Activated CD4-positive, alpha-beta T cell treated with anti-CD3 and anti-CD28 coated beads, Interleukin-2, amount 50 U/mL, for 24 hours (primary cell): ENCODE measurements around the gene SERPINB10.
"Not testable (repeated sequence)": the region's sequence is repeated elsewhere in the genome, so short reads cannot be mapped to it uniquely, and the experiment has no call there.

Experiments
- DNase-seq, 2 donors: peaks; one replicate each; pipeline ENCODE4 v3.0.0-alpha.2; 2020; ENCODE audit warnings: low read depth in 1 of 2, low spot score in 1 of 2

Gene SERPINB10

DNA sequence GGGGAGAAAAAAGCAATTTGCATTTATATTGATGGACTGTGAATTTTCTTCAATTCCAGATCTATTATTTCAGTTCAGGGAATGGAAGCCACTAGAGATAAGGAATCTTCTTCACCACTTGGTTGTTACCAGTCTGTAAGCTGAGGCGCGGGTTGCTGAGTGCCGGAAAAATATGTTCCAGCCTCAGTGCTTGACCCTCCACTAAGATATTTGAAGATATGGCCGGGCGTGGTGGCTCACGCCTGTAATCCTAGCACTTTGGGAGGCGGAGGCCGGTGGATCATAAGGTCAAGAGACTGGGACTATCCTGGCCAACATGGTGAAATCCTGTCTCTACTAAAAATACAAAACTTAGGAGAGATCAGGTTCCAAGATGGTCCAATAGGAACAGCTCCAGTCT lies 32.2 kb downstream of the SERPINB10 start:
- no peak for DNase-seq

DNA sequence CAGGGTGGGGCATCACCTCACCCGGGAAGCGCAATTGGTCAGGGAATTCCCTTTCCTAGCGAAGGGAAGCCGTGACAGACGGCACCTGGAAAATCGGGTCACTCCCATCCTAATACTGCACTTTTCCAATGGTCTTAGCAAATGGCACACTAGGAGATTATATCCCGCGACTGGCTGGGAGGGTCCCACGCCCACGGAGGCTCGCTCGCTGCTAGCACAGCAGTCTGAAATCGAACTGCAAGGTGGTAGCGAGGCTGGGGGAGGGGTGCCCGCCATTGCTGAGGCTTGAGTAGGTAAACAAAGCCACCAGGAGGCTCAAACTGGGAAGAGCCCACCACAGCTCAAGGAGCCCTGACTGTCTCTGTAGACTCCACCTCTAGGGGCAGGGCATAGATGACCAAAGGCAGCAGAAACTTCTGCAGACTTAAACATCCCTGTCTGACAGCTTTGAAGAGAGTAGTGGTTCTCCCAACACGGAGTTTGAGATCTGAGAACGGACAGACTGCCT lies 32.8 kb downstream of the SERPINB10 start:
- DNase-seq: not testable (repeated sequence)

DNA sequence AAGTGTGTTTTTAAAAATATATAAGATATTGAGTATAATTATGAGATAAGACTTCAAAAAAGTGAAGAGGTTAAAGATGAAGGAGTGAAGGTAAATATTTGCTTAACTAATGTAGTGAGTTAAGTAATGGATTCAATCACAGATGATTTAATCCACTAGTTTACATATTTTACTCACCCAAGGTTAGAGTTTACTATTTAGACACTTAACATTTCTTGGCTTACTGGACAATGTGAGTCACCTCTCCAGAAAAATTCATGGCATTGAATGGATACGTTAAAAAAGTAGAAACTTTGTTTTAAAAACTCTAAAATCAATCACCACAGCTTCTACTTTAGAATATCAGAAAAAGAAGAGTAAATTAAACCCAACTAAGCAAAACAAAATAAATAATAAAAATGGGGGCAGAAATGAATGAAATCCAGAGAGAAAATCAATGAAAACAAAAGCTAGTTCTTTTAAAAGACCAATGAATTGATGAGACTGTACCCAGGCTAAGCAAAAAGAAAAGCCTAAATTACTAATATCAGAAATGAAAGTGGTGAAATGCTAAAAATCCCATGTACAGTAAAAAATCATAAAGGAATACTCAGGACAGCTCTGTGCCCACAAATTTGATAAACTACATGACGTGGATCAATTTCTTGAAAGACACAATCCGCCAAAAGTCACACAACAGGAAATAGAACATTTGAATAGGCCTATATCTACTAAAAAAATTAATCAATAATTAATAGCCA lies 39.5 kb downstream of the SERPINB10 start:
- DNase-seq: no peak

DNA sequence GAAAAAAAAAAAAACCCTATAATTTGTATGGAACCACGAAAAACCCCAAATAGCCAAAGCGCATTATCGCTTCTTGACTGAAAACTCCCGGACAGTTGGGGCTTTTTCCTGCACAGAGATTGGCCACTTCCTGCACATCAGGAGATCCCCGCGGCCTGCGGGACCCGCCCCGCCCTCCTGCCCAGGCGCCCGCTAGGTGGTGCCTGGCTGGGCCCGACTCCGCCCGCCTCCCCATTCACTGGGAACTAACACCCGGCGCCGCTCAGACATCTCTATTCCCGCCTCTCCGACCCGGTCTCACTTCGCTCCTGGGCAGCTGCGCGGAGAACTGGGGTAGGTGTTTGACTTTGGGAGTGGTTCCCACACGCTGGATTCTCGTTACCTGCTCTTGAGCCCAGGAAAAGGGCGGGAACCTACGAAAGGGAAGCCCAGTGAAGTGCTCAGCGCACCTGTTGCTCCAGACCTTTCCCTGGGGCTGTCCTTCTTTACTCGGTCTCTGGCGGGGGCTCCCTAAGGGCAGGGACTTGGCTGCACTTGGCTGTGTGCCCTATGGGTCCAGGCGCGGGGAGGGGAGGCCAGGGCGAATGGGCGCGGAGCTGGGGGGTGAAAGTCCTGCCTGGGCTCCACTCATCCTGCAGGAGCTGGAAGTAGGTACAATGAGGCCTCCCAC lies 41.4 kb downstream of the SERPINB10 start, which contains the start of gene HMSD:
Gene HMSD, plus strand, starts transcription at position 234 of the 670 bp plus-strand sequence. CDS start 4,155 bp downstream, outside the sequence.
- peak in 1 of 2 donors; percentile 25 for DNase-seq

DNA sequence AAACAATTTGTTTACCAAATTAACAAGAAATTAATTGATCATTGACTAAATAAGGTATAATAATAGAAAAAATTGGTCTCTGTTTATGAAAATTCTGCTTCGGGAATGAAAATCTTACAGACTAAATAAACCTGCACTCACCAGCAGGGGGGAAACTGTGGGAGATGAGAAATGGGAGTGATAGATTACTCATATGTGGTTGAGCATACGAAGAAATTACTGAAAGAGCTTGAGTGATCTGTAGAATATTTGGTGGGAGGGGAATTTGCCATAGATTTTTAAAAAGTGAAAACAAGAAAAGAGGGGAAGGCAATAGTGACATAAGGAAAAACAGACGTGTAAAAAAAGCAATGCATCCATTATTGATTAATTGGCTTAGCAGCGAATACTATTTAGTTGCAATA lies 43.5 kb downstream of the SERPINB10 start:
- DNase-seq: peak in 1 of 2 donors; percentile 28

DNA sequence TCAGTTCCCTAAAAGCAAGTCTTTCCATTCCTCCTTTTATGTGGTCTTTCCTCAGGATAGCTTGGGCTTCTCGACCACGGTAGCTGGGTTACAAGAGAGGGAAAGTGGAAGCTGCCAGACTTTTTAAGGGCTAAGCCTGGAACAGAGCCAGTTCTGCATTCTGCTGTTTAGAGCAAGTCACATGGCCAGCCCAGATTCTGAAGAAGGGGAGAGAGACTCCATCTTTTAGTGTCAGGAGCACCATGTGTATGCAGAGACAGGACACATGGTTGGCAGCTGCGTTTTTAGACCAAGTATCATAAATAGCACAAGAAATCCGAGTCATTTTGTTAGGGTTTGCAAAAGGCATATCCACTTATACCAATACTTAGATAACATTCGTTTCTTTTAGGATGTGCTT lies 46.1 kb downstream of the SERPINB10 start:
- no peak for DNase-seq

DNA sequence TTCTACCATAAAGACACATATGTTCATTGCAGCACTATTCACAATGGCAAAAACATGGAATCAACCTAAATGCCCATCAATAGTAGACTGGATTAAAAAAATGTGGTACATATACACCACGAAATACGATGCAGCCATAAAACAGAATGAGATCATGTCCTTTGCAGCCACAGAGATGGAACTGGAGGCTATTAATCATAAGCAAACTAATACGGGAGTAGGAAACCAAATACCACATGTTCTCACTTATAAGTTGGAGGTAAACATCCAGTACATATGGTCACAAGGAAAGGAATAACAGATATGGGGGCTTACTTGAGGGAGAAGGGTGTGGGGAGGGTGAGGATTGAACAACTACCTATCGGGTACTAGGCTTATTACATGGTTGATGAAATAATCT lies 49.0 kb downstream of the SERPINB10 start:
- no peak for DNase-seq

DNA sequence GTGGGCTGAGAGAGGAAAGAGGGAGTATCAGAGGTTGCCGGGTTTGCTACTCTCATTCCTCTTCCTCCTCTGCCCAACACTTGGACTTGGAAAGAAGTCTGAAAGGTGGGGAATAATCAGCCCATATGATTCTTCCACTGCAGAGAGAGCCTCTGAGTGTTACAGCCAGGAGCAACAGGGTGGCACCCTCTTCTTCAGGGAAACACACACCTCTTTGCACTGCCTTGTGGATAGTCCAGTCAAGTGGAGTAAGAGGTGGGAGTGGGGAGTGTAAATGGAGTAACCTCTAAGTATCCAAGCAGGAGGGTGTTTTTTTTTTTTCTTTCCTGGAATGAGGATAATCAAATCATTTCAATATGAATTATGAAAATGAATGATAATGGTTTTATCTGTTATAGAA lies 53.1 kb downstream of the SERPINB10 start:
- DNase-seq: no peak

DNA sequence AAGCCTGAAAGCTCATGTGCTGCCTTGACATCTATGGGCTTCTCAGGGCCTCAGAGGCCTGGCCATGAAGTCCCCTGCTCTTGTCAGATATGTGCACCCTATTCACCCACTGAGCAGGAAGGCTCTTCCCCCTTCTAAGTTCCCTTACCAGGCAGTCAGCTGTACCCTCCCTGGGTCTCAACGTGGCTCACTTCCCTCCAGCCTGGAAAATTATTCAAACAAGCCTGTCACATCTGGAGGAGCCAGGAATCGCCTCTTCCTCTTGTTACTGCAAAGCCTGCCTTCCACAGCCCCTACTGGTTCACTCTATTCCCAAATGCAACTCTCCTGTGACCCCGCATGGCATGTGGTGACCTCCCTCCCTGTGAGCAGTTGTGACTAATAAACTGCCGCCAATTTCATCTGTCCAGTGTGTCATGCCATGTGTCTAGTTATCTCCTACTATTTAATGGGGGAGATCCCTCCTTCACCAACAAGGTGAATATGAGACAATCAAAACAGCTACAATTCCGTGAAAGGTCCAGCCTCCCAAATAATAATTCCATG lies 53.8 kb downstream of the SERPINB10 start:
- no peak for DNase-seq

DNA sequence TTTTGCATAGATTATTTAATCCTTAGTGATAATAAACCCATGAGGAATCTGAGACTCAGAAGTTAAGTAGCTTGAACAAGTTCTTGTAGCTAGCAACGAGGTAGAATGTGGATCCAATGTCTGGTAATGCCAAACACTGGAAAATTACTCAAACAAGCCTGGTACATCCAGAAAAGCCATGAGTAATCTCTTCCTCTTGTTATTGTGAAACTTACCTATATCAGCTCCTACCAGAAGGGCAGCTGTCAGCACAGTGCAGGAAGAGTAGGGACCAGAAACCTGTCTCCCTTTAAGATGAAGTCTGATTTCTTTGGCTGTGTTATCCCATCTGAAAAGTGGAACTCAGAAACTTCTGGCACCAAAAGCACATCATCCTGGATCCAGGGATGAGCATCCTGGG lies 54.4 kb downstream of the SERPINB10 start:
- DNase-seq: no peak

DNA sequence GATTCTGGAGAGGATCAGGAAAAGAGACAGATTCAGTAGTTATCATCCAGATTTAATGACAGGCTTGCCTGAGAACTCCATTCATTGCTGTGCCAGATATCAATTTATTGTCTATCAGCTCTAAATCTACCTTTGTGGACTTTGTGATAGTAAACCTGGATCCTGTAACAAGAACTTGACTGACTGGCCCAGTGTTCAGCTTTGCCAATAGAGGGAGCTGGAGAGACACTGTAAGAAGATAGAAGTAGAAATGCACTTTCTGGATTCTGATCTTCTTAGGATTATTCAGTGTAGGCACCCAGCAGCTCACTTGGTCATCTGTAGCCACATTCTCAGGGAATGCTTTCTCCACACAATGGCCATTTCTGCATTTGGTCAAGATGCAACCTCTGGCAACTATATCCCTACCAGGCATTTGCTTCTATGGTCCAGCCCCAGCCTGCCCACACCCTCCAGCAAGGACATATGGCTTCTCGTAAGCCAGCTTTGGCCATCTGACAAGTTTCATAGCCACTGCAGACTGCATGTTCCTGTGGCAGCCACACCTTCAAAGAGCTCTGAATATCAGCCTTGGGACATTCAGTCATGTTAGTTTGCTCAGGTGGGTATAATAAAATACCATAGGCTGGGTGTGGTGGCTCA lies 56.0 kb downstream of the SERPINB10 start:
- peak in 1 of 2 donors; percentile 42 for DNase-seq

DNA sequence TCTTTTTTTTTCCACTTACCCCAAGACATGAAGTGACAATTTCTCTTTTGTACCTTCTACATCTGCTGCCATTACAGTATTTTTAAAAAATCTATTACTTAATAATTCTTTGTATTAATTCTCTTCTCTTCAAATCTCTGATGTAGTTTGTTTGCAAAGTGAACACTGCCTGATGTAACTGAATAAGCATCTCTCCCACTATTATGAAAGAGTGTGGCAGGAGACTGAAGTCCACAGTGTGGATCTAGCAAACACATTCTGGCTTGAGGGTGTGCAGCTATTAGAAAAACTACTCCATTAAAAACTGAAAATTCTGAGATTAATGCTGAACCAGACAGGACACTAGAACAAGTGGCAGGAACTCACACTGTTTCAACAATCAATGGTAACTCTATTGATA lies 57.1 kb downstream of the SERPINB10 start:
- no peak for DNase-seq

DNA sequence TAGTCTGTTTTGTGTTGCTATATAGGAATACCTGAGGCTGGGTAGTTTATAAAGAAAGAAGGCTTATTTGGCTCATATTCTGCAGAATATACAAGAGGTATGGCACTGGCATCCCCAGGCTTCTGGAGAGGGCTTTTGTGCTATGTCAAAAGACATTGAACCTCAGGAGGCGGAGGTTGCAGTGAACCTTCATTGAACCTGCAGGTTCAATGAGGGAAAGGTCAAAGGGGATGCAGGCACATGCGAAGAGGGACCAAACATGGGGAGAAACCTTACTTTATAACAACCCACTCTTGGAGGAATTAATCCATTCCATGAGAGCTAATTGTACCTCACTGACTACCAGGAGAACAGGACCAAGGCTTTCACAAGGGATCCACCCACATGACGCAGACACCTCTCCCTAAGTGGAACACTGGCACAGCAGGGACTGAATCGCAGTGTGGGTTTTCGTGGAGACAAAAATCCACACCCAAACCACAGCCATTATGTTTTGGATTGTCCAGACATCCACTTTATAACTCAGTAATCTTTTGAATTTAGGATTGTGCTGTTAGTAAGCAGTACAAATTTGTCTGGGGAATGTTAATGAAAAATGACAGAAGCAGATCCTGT lies 58.1 kb downstream of the SERPINB10 start:
- DNase-seq: no peak

DNA sequence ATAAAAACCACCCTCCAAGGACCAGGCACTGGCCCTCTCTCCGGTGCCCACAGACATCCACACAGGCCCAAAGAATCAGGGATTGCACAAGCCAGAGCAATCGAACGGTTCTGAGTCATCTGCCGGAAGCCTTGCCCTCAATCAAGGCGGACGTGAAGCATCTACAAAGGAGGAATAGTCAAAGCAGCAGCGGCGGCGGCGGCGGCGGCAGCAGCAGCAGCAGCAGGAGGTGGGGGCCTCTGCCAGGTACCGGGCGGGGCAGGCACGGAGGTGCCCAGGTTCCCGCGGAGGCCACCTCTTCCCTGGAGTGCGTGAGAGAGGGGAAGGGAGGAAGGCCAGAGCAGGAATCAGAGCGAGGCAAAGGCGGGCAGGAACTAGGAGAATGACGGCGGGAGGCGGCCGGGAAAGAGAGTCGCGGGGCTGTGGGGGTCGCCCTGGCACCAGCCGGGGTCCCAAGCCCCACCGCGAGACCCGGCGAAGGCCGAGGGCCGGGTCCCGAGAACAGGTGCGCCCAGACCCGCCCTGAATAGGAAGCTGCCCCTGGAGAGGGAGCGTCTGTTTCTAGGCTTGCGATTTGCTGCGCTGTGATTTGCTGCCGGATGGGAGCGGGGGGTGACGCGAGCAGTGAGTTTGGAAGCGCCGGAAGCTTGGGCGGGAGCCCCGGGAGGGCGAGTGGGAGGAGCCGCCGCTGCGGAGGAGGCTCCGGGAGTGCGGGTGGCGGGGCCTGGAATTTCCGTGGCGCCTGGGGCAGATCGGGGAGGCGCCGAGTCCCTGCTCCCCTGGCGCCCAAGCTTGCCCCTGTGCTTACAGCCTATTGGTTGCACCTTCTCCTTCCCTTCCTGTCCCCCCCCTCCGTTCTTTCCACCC lies 62.4 kb downstream of the SERPINB10 start, which contains the start of gene SERPINB8:
Gene SERPINB8, plus strand, starts transcription at position 140 of the 867 bp plus-strand sequence. CDS start 8,228 bp downstream, outside the sequence.
- DNase-seq: peak; percentile 52 to 69

DNA sequence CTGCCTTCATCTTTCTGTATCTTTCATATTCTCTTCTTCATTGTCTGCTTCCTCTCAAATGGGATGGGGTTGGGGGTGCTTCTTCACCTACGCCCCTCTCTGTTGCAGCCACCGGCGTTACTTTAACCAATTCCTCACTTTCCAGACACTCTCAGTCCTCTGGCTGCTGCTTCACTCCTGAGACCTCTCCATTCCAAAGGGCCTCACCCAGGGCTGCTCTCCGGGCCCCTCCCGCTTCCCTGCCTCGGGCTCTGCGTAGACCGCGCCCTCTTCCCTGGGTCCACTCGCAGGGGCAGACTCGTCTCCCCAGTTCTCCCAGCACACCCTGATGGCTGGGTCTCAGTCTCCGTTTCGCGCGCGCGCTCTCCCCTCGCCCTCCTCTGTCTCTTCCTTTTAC lies 63.0 kb downstream of the SERPINB10 start:
- no peak for DNase-seq

DNA sequence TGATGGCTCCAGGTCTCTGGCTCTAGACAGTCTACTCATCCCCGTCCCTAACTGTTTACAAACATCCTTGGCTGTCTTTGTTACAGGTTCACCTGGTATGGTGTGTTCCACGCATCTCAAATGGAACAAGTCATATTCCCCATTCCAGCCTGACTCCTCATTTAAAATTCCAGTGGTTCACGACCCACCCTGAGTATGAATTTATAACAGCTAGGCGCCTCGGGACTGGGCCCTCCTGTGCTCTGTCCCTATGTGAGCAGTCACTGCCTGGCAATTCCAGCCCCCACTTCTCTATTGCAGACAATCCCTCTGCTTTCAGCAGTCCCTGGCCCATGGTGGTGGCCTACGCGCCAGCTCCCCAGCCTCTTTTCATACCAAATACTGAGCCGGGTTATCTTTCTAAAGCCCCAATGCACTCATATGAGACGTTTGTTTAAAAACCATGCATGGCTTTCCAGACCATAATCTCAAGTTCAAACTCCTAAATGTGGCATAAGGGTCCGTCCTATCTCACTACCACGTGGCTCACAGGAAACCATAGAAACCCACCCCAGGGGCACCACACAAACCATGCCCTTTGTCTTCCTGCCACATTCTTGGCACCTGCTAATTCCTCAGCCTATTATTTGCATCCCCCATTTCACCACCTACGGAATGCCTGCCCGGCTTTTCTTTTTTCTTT lies 63.7 kb downstream of the SERPINB10 start:
- no peak for DNase-seq

DNA sequence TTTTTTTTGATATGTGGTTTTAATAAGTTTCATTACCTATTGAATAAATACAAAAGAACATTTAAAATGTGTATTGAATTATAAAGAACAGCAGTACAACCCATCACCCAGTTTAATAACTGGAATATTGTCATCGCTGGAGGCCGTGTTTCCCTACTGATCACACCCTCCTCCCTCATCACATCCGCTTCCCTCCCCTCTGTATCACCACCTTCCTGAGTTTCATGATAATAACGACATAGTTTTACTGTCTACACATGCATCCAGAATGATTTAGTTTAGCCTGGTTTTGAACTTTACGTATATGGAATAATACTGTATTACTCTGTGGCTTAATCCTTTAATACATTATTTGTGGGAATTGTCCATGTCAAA lies 64.2 kb downstream of the SERPINB10 start:
- no peak for DNase-seq

DNA sequence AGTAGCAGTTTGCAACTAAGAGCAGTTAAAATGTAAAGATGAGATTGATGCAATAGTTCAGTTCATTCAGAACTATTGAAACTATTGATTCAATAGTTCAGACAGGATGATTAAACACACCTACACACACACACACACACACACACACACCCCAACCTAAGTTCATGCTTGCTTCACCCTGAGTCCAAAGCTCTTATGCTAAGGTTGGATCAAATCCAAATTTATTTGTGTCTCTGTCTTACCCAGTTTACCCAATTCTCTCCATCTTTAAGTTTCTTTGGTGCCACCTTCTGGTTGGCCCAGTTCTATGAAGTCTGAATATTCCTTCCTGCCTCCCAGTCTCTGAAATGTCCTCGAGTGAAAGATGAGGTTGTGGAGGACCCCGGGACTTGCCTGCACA lies 67.2 kb downstream of the SERPINB10 start:
- DNase-seq: no peak

DNA sequence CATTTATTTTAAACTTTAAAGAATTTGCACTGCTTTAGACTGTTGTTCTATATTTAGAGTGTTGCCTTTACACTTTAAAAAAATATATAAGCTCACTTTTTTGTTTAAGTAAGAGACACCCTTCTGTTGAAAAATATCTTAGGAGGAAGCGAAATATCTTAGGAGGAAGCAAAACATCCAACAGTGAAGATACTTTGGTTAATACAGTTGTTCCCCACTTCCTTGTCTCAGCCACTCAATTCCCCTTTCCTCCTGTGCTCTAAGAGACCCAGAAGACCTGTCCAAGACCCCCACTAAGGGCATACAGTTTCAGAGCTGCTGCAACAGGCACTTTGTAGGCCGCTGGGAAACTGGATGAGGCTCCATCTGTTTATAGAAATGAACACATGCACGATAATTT lies 67.9 kb downstream of the SERPINB10 start:
- no peak for DNase-seq

DNA sequence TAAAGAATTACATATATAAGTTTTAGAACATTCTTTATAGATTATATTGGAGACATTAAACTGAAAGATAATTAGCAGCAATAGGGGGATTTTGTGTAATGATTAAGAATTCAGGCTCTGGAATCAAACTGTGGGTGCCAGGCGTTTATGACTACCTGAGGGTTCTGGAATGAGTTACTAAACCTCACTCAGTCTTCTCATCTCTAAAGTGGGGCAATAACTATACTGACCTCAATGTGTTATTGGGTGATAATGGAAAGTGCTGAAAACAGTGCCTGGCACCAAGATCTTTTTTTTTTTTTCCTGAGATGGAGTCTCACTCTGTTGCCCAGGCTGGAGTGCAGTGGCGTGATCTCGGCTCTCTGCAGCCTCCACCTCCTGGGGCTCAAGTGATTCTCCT lies 69.3 kb downstream of the SERPINB10 start:
- no peak for DNase-seq
